H1 (cell line): ENCODE measurements around the gene HSPA4.

Experiments used
- BACH1 ChIP-seq: IDR thresholded peaks from 2 replicates; pipeline ENCODE4 v1.6.1; 2012; ENCODE audit warnings: low read length, improper control_type of control experiment
- CHD2 ChIP-seq: IDR thresholded peaks from 2 replicates; pipeline ENCODE4 v1.6.1; 2012; ENCODE audit warnings: low read length, improper control_type of control experiment
- EZH2 ChIP-seq: fragments of 200-600 bp; sonication (generic); IDR thresholded peaks from 2 replicates; pipeline ENCODE4 v1.7.1; 2012; ENCODE audit warnings: low read depth, mild to moderate bottlenecking, moderate library complexity, low read length, inconsistent platforms; ENCODE audit not compliant: severe bottlenecking
- JUN ChIP-seq: IDR thresholded peaks from 2 replicates; pipeline ENCODE4 v1.6.1; 2011; ENCODE audit warnings: low read depth, mild to moderate bottlenecking, improper control_type of control experiment, low read length
- POLR2AphosphoS5 ChIP-seq: IDR thresholded peaks from 2 replicates; pipeline ENCODE4 v1.6.1; 2011; ENCODE audit warnings: low read depth, low read length
- TF ChIP-seq, protein P1 (sequence below), 3 experiments: IDR thresholded peaks; 1 replicate in 2 of 3; 2 replicates in 1 of 3; pipeline versions ENCODE4 v1.5.1 to v1.6.1; 2011; ENCODE audit warnings: low read length in 3 of 3, mild to moderate bottlenecking in 3 of 3, inconsistent platforms in 2 of 3, low read depth in 1 of 3, moderate library complexity in 1 of 3; ENCODE audit not compliant: insufficient read depth in 1 of 3; ENCODE audit errors: control extremely low read depth in 1 of 3

DNA sequence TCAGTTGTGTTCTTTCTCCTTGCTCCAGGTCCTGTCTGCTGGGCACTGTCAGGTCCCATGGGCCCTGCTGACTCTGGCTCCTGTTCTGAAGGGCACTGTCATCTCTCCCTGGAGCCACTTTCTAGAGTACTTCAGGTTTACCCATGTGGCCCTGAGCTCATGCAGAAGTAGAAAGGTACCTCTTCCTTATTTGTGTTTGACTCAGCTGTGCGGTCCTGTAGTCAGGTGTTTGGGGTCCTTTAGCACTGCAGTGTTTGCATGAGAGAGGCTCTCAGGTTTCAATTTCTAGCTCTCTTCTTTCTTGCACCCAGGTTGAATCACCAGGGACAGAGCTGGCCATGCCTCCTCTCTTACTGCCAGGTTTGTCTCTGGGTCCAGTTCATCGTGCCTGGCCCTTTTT, 71.5 kb downstream of the HSPA4 start:
- TF ChIP-seq EZH2 (no peak), POLR2AphosphoS5 (no peak), BACH1 (no peak), CHD2 (no peak), JUN (no peak)
- TF ChIP-seq, protein P1, sequence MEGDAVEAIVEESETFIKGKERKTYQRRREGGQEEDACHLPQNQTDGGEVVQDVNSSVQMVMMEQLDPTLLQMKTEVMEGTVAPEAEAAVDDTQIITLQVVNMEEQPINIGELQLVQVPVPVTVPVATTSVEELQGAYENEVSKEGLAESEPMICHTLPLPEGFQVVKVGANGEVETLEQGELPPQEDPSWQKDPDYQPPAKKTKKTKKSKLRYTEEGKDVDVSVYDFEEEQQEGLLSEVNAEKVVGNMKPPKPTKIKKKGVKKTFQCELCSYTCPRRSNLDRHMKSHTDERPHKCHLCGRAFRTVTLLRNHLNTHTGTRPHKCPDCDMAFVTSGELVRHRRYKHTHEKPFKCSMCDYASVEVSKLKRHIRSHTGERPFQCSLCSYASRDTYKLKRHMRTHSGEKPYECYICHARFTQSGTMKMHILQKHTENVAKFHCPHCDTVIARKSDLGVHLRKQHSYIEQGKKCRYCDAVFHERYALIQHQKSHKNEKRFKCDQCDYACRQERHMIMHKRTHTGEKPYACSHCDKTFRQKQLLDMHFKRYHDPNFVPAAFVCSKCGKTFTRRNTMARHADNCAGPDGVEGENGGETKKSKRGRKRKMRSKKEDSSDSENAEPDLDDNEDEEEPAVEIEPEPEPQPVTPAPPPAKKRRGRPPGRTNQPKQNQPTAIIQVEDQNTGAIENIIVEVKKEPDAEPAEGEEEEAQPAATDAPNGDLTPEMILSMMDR (IDR thresholded peaks at IDR 0.05; ENCODE audit: control extremely low read depth in 1 of 3, insufficient read depth in 1 of 3, low read depth in 1 of 3, low read length in 3 of 3): no peak
